Measurements from ENCODE around the gene CDKN2C. TPM values are rescaled to one million over a fixed set of nuclear protein-coding genes. Genes with fewer than 3 reads are reported as not detected.
A peak's percentile ranks its signal among the peaks of the same experiment; 100 is the strongest.

Gene CDKN2C
- total RNA-seq, 6 donors from 2014 or later, result 2.1 to 12.7 (median 8.2) TPM

- ATAC-seq (ENCODE audit: low FRiP score in 2 of 2), result no peak
- Histone ChIP-seq H3K27me3 (no peaks in the 10 kb centered on the region), H3K4me1 (peaks cover 2 to 20% (median 5%) of the 10 kb centered on the region in 4 donors), H3K27ac (peak overlapping the region; percentile 82 to 91 (median 88)), H3K4me3 (peak overlapping the region in 3 of 4 donors; percentile 57 to 86 (median 77)), H3K9me3 (no peaks in the 10 kb centered on the region), H3K36me3 (no peaks in the 10 kb centered on the region)
- 42 to 50% methylated on average over 19 of the region's 19 CpGs for WGBS, 2 donors
- no peak for DNase-seq
- TF ChIP-seq EP300 (IDR thresholded peaks at IDR 0.05) (no peak), CTCF (IDR thresholded peaks at IDR 0.05) (no peak), POLR2AphosphoS5 (IDR thresholded peaks at IDR 0.05) (no peak), POLR2A (IDR thresholded peaks at IDR 0.05) (no peak)
Measured at GRCh38 chr1:50976111-50976889, 6.3 kb downstream of the CDKN2C start.

- Histone ChIP-seq H3K4me1 (peaks cover 2 to 20% (median 5%) of the 10 kb centered on the region in 4 donors), H3K9me3 (no peaks in the 10 kb centered on the region), H3K4me3 (peak overlapping the region; percentile 48 to 86 (median 67)), H3K36me3 (no peaks in the 10 kb centered on the region), H3K27ac (peak overlapping the region; percentile 82 to 91 (median 88)), H3K27me3 (no peaks in the 10 kb centered on the region)
- peak; percentile 55 to 63 for ATAC-seq (ENCODE audit: low FRiP score in 2 of 2)
- 6 to 10% methylated on average over 20 to 26 of the region's 26 CpGs for WGBS, 2 donors
- peak in 1 of 2 donors; percentile 40 for DNase-seq
- TF ChIP-seq CTCF (IDR thresholded peaks at IDR 0.05), result no peak
- TF ChIP-seq POLR2AphosphoS5 (IDR thresholded peaks at IDR 0.05), result peak in 1 of 2 donors; percentile 10
Measured at GRCh38 chr1:50976890-50977574, 7.0 kb downstream of the CDKN2C start.

- Histone ChIP-seq H3K4me3 (peak overlapping the region; percentile 57 to 86 (median 72)), H3K36me3 (no peaks in the 10 kb centered on the region), H3K27me3 (no peaks in the 10 kb centered on the region), H3K9me3 (no peaks in the 10 kb centered on the region), H3K4me1 (peaks cover 2 to 20% (median 5%) of the 10 kb centered on the region in 4 donors), H3K27ac (peak overlapping the region; percentile 82 to 91 (median 88))
- ATAC-seq (ENCODE audit: low FRiP score in 2 of 2), result peak; percentile 75 to 92
- TF ChIP-seq EP300 (IDR thresholded peaks at IDR 0.05) (no peak), POLR2AphosphoS5 (IDR thresholded peaks at IDR 0.05) (no peak), POLR2A (IDR thresholded peaks at IDR 0.05) (no peak), CTCF (IDR thresholded peaks at IDR 0.05) (peak in 1 of 6 experiments; percentile 1)
- 0 to 1% methylated on average over 18 to 26 of the region's 63 CpGs for WGBS, 2 donors
- peak; percentile 38 to 91 for DNase-seq
Measured at GRCh38 chr1:50977575-50978143, 7.6 kb downstream of the CDKN2C start.

- Histone ChIP-seq H3K4me3 (peak overlapping the region; percentile 57 to 86 (median 72)), H3K27ac (peak overlapping the region; percentile 82 to 91 (median 88)), H3K4me1 (peaks cover 2 to 20% (median 5%) of the 10 kb centered on the region in 4 donors), H3K27me3 (no peaks in the 10 kb centered on the region), H3K9me3 (no peaks in the 10 kb centered on the region), H3K36me3 (no peaks in the 10 kb centered on the region)
- peak; percentile 51 to 81 for ATAC-seq (ENCODE audit: low FRiP score in 2 of 2)
- DNase-seq, result peak; percentile 48 to 89
- TF ChIP-seq POLR2AphosphoS5 (IDR thresholded peaks at IDR 0.05) (peak in 1 of 2 donors; percentile 16), EP300 (IDR thresholded peaks at IDR 0.05) (no peak), POLR2A (IDR thresholded peaks at IDR 0.05) (no peak), CTCF (IDR thresholded peaks at IDR 0.05) (peak in 1 of 6 experiments; percentile 7)
- 11 to 45% methylated on average over 11 to 14 of the region's 42 CpGs for WGBS, 2 donors
Measured at GRCh38 chr1:50978144-50978851, 8.3 kb downstream of the CDKN2C start.

Data from upper lobe of left lung (tissue), 6 donors.